SK-N-SH treated with all-trans-retinoic acid at 6 μM for 48 hours (cell line): Measurements from ENCODE around the gene COPS7A.

ENCODE experiments used
- TCF4 ChIP-seq: fragments of 250-450 bp; sonication (Bioruptor Pico); IDR thresholded peaks from 2 replicates; pipeline ENCODE4 v1.8.0; 2021; ENCODE audit warnings: mild to moderate bottlenecking, moderate library complexity, borderline replicate concordance
- ZFP3 ChIP-seq: fragments of 250-450 bp; sonication (Bioruptor Pico); IDR thresholded peaks from 2 replicates; pipeline ENCODE4 v1.5.0; 2020; ENCODE audit warnings: mild to moderate bottlenecking, moderate library complexity
- ZNF8 ChIP-seq: fragments of 450-650 bp; formaldehyde crosslinking; IDR thresholded peaks from 2 replicates; pipeline ENCODE4 v1.5.0; 2020; ENCODE audit warnings: mild to moderate bottlenecking, moderate library complexity

DNA sequence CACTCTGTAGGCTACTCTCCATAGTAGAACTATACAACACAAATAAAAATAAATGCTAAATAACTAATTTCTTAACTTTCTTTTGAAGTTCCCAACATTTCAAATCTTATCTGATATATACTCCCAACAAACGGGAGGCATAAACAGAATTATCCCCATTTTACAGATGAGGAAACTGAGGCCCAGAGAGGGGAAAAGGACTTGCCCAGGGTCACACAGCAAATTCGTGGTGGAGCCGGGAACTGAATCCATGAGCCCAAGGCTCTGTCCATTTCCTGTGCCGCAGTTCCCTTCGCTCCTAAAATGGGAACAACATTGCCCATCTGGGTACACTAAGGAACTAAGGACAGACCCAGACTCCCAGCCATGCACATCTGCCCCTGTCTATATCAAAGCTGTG, 46.9 kb upstream of the COPS7A start:
- TF ChIP-seq ZNF8 (CRISPR knock-in tag) = no peak
- TF ChIP-seq ZFP3 (CRISPR knock-in tag) = no peak
- no peak for TF ChIP-seq TCF4 (CRISPR knock-in tag)
